Activated T-cell treated with anti-CD3 and anti-CD28 coated beads, Interleukin-2, amount 50 U/mL, for 4 hours (primary cell): ENCODE results near the gene SUSD4. TPM values are rescaled to one million over a fixed set of nuclear protein-coding genes. Genes with fewer than 3 reads are reported as not detected.

Source experiments
- total RNA-seq, 3 donors: library from RNA; stranded (reverse); gene quantifications; one replicate each; pipeline ENCODE4 v1.2.1, GENCODE V29; 2021

The SUSD4 gene
- total RNA-seq, 3 donors from 2014 or later, result 0.58 to 2.2 (median 1.0) TPM

Other genes with a start within 250 kb of the SUSD4 start
- under 1 TPM; 0.05 to 0.33 (median 0.05) TPM for gene TLR5, start 220.9 kb downstream of the SUSD4 start, total RNA-seq
- not detected for gene CCDC185, start 29.2 kb upstream of the SUSD4 start, total RNA-seq